ENCODE results near the gene DIS3L2. TPM values are rescaled to one million over a fixed set of nuclear protein-coding genes. Genes with fewer than 3 reads are reported as not detected.

Gene DIS3L2
- total RNA-seq, 6 experiments from 2014 or later = 18.2 to 23.6 (median 21.6) TPM

GRCh38 chr2:231926761-231927565, 34.5 kb upstream of the DIS3L2 start:
- no peak overlapping the region for H3K27ac Mint-ChIP-seq
- DNase-seq = no peak
- H3K36me3 Mint-ChIP-seq (ENCODE audit: low read depth) = no peaks in the 10 kb centered on the region
- TF ChIP-seq CTCF (IDR thresholded peaks at IDR 0.05) = no peak
- no peaks in the 10 kb centered on the region for H3K4me1 Mint-ChIP-seq (ENCODE audit: low read depth)
- peaks cover 43% of the 10 kb centered on the region for H3K27me3 Mint-ChIP-seq (ENCODE audit: insufficient read depth)
- no peaks in the 10 kb centered on the region for H3K9me3 Mint-ChIP-seq
- H3K4me3 Mint-ChIP-seq = peak overlapping the region; percentile 49; the same call in 1 of the 2 replicates

- Mint-ChIP-seq H3K9me3 (no peaks in the 10 kb centered on the region), H3K27me3 (ENCODE audit: insufficient read depth) (peaks cover 43% of the 10 kb centered on the region), H3K4me3 (no peak overlapping the region), H3K36me3 (ENCODE audit: low read depth) (no peaks in the 10 kb centered on the region), H3K4me1 (ENCODE audit: low read depth) (no peaks in the 10 kb centered on the region), H3K27ac (no peak overlapping the region)
- no peak for DNase-seq
- TF ChIP-seq CTCF (IDR thresholded peaks at IDR 0.05) = no peak
Observed at GRCh38 chr2:231927566-231927890, 34.0 kb upstream of the DIS3L2 start.

GRCh38 chr2:231928481-231928880, 33.0 kb upstream of the DIS3L2 start:
- H3K27me3 Mint-ChIP-seq (ENCODE audit: insufficient read depth) = peaks cover 52% of the 10 kb centered on the region

GRCh38 chr2:231928901-231929725, 32.4 kb upstream of the DIS3L2 start:
- no peaks in the 10 kb centered on the region for H3K4me1 Mint-ChIP-seq (ENCODE audit: low read depth)
- DNase-seq = no peak
- H3K4me3 Mint-ChIP-seq = no peak overlapping the region
- no peaks in the 10 kb centered on the region for H3K36me3 Mint-ChIP-seq (ENCODE audit: low read depth)
- H3K27ac Mint-ChIP-seq = no peak overlapping the region
- peaks cover 49% of the 10 kb centered on the region for H3K27me3 Mint-ChIP-seq (ENCODE audit: insufficient read depth)
- H3K9me3 Mint-ChIP-seq = no peaks in the 10 kb centered on the region
- TF ChIP-seq CTCF (IDR thresholded peaks at IDR 0.05) = no peak

More at GRCh38 chr2:231928481-231928880, 33.0 kb upstream of the DIS3L2 start:
- no peaks in the 10 kb centered on the region for H3K9me3 Mint-ChIP-seq
- no peak overlapping the region for H3K27ac Mint-ChIP-seq
- TF ChIP-seq CTCF (IDR thresholded peaks at IDR 0.05) = peak; percentile 41
- DNase-seq = no peak
- no peaks in the 10 kb centered on the region for H3K36me3 Mint-ChIP-seq (ENCODE audit: low read depth)
- H3K4me3 Mint-ChIP-seq = no peak overlapping the region
- H3K4me1 Mint-ChIP-seq (ENCODE audit: low read depth) = no peaks in the 10 kb centered on the region

- TF ChIP-seq CTCF (IDR thresholded peaks at IDR 0.05) = peak; percentile 71
- no peak for DNase-seq
- Mint-ChIP-seq H3K9me3 (no peaks in the 10 kb centered on the region), H3K27me3 (ENCODE audit: insufficient read depth) (peaks cover 44% of the 10 kb centered on the region), H3K4me3 (no peak overlapping the region), H3K27ac (no peak overlapping the region), H3K4me1 (ENCODE audit: low read depth) (no peaks in the 10 kb centered on the region), H3K36me3 (ENCODE audit: low read depth) (no peaks in the 10 kb centered on the region)
Observed at GRCh38 chr2:231929961-231930592, 31.4 kb upstream of the DIS3L2 start.
